CD4-positive, alpha-beta T cell treated with Interleukin-4 for 1 hour (primary cell): ENCODE results near the gene HCRT.
A peak's percentile ranks its signal among the peaks of the same experiment; 100 is the strongest.

ENCODE experiments used
- DNase-seq, 2 donors: peaks; one replicate each; pipeline ENCODE4 v3.0.0-alpha.2; 2020 to 2022

The HCRT gene

DNA sequence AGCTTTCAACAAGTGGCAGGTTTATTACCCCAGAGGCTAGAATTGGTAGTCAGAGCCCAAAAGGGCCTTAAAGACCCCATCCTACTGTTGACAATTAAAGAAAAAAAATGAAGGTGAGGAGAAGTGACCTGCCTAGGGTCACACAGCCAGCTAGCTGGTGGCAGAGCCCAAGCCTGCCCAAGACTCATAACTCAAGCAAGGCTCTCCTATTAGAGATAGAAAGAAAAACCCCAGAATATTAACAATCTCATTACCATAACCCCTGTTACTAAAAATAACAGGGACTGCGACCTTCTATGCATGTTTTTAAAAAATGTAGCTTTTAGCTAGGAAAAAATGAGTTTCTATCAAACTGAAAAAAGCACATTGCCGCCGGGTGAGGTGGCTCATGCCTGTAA is 48.6 kb downstream of the HCRT start:
- no peak for DNase-seq

- DNase-seq = peak in 1 of 2 donors; percentile 44
These were observed 49.3 kb downstream of the HCRT start for GRCh38 chr17:42135664-42136653.

GRCh38 chr17:42135151-42135550 is 50.1 kb downstream of the HCRT start:
- DNase-seq = no peak
